Body of pancreas (tissue), 4 donors: ENCODE measurements around the gene PTPA.

Experiments
- POLR2A ChIP-seq, 3 donors: fragments of 450-650 bp; IDR thresholded peaks; one replicate each; pipeline ENCODE4 v1.6.1; 2016; ENCODE audit warnings: antibody characterized with exemption in 3 of 3, mild to moderate bottlenecking in 2 of 3
- TF ChIP-seq, protein P1 (sequence below), 7 experiments: fragments of 450-650 bp in 4 of 7; fragments of 200-600 bp in 3 of 7; sonication (generic) in 3 of 7; IDR thresholded peaks; one replicate each; pipeline ENCODE4 v1.5.1; 2016 to 2019; ENCODE audit warnings: antibody characterized with exemption in 7 of 7

DNA sequence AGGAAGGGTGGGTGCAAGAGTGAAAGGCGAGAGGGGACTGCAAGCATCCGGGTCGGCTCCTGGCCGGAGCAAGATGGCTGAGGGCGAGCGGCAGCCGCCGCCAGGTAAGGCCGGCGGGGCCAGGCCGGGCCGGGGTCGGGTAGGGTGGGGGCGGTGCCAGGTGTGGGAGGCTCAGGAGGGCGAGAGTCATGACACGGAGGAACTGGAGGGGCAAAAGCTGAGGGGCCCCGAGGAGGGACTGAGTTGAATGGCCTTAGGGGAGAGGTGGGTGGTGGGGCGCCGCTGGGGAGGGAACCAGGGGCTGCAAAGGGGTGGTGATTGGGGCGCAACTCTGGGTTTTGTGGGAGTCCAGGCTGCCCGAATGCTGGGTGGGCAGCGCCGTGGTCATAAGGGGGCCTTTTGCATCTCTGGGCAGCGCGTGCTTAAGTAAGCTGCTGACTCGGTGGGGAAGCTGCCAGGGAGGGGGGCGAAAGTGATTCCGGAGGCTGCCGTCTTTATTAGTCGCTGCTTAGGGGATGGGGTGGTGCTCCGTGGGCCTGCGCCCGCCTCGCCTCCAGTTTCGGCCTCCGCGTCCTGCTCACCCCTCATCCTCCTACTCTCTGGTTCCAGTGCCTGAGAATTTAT lies 425 bp downstream of the PTPA start:
- TF ChIP-seq, protein P1, sequence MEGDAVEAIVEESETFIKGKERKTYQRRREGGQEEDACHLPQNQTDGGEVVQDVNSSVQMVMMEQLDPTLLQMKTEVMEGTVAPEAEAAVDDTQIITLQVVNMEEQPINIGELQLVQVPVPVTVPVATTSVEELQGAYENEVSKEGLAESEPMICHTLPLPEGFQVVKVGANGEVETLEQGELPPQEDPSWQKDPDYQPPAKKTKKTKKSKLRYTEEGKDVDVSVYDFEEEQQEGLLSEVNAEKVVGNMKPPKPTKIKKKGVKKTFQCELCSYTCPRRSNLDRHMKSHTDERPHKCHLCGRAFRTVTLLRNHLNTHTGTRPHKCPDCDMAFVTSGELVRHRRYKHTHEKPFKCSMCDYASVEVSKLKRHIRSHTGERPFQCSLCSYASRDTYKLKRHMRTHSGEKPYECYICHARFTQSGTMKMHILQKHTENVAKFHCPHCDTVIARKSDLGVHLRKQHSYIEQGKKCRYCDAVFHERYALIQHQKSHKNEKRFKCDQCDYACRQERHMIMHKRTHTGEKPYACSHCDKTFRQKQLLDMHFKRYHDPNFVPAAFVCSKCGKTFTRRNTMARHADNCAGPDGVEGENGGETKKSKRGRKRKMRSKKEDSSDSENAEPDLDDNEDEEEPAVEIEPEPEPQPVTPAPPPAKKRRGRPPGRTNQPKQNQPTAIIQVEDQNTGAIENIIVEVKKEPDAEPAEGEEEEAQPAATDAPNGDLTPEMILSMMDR (IDR thresholded peaks at IDR 0.05) = no peak
- TF ChIP-seq POLR2A (IDR thresholded peaks at IDR 0.05) = no peak
